GM19324 (cell line): Measurements from ENCODE around the gene EML6.

ENCODE experiments used
- ATAC-seq: cut with Tn5 transposase; IDR thresholded peaks from one replicate; pipeline ENCODE4 v1.9.1; 2021; ENCODE audit warnings: mild to moderate bottlenecking, moderate library complexity; ENCODE audit not compliant: unreplicated experiment, low FRiP score

EML6 gene

GRCh38 chr2:55012672-55013484 lies 289.4 kb downstream of the EML6 start:
- no peak for ATAC-seq

DNA sequence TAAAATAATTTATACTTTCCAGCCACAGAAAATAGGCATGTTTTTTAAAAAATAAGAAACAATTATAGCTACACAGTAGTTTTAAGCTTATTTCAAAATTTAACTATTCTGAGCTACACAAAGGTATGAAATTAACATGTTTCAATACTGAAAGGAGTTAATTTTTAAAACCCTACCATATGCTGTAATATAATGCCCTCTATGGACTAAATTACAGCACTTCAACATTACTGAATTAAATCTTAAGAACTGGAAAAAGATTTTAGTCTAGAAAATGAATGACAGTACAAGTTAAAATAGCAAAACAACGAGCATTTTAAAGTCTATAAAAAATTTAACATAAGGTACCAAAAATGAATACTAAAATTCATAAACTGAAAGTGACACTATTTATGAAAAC lies 290.5 kb downstream of the EML6 start:
- no peak for ATAC-seq

DNA sequence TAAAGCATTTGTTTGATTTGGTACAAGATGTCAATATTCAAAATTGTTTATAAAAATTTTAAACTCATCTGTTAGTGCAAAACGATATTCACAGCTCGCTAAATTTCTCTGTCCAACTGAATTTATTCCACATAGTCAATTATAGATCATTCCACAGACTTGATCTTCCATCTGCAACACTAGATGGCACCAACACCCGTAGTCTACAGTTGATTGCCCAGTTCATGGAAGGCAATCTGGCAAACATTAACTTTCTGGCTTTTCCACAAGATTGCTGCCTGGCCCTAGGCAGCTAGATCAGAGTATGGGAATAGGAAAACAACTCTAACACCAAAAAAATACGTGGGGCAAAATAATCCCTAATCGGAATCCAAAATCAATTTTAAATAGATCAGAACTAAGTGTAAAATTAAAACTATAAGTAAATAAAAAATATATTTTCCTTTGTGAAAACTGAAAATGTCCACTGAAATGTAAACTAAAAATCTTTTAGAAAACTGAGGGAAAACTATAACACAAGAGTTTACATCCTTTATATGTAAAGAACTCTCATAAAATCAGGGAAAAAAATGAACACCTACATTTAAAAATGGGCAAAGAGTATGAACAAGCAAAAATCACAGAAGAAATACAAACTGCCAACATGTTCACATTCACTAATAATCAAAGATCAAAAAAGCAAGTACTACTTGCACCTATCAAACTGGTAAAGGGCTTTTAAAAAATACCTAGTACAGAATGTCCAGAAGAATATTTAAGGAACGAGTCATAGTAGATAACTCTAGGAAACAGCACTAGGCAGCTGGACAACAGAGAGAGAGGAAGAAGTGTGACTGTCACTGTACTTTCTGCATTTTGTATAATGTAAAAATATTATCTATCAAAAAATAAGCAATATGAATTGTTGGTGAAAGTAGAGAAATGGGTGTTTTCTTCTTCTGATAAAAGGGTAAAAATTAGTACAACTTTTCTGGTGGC lies 291.8 kb downstream of the EML6 start:
- ATAC-seq = no peak

DNA sequence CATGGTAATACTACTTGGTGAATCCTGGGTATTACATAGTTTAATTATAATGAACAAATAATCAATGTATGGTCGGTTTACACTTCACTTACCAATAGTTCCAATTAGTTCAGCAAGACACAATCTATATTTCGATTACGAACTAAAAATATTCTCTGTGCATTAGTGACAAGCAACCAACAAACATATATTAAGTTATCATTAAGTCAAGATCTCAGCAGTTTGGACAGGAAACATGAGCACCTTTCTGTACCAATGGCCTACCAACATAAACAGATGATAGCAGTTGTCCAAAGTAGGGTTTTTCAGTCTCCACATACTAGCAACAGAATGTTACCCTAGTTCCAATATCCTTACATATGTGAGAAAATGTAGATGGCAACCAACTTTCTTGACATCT lies 294.0 kb downstream of the EML6 start:
- ATAC-seq = no peak

DNA sequence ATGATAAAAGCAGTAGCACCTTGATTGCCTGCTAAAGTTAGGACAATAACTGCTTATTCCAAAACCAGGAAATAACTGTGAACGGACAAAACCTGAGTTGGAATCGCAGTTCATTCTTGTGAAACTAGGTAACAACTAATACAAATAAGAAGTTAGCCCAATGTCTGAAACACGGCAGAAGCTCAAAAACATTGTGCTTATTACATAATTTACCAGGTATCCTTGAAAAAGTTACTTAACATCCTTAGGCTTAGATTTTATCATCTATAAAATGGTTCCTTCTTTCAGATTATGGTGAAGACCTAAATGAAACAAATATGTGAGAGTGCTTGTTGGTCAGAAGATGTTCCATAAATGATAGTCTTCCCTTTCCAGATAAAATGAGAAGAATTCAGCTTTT lies 294.4 kb downstream of the EML6 start:
- no peak for ATAC-seq

DNA sequence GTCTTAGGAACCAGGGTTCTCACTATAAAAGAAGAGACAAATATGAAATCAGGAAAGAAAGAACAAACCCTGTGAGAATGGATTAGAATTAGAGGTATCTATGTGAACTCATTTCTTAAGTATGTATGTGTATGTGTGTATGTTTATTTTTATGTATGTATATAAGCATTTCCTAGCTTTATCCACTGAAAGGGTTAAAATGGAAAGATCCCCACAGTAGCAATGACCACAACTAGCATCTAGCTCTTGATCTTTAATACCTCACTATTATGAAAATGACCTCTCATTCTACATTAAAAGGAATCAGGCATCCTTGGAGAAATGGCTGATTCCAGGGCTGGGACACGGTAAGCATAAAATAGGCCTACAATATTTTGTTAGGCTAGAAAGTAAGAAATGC lies 295.2 kb downstream of the EML6 start:
- ATAC-seq = no peak

DNA sequence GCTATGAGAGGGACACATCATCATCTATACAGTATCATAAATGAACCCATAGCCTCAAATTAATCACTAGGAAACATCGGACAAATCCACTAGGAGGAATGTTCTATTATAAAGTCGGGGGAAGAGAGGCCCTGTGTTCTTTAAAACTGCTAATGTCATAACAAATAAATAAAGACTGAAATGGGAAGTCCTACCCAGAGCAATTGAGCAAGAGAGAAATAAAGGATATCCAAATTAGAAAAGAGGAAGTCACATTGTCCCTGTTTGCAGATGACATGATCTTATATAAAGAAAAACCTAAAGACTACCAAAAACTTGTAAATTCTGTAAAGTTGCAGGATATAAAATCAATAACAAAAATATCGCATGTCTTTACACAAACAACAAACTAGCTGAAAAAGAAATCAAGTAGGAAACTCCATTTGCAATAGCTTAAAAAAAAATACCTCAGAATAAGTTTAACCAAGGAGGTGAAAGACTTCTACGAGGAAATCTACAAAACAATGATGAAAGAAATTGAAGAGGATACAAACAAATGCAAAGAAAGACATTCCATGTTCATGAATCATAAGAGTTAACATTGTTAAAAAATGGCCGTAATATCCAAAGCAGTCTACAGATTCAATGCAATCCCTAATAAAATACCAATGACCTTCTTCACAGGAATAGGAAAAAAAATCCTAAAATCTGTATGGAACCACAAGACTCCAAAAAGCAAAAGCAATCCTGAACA lies 296.2 kb downstream of the EML6 start:
- ATAC-seq = no peak
